Lung (tissue), 12 donors: Measurements from ENCODE around the gene MARS1. TPM values are rescaled to one million over a fixed set of nuclear protein-coding genes. Genes with fewer than 3 reads are reported as not detected.

Experiments
- ATAC-seq: fragments of 200-7000 bp; cut with Tn5 transposase; one replicate; pipeline ENCODE4 v1.9.1; 2020; ENCODE audit warnings: moderate number of reproducible peaks; ENCODE audit not compliant: insufficient read depth, low FRiP score
- DNase-seq, 3 donors: peaks; one replicate each; pipeline ENCODE4 v3.0.0-alpha.2; 2013 to 2017
- H3K27ac ChIP-seq, 2 donors: one replicate each; pipeline ENCODE4 v1.5.1; 2013; ENCODE audit warnings: mild to moderate bottlenecking in 2 of 2, moderate library complexity in 2 of 2, control low read depth in 1 of 2, inconsistent platforms in 1 of 2, low read depth in 1 of 2, low read length in 1 of 2
- H3K27me3 ChIP-seq, 3 donors: one replicate each; pipeline ENCODE4 v1.5.1; 2013; ENCODE audit warnings: low read length in 2 of 3; ENCODE audit not compliant: control insufficient read depth in 3 of 3, insufficient read depth in 3 of 3
- H3K36me3 ChIP-seq, 4 donors: one replicate each; pipeline ENCODE4 v1.5.1; 2013; ENCODE audit warnings: low read length in 4 of 4, mild to moderate bottlenecking in 1 of 4, moderate library complexity in 1 of 4; ENCODE audit not compliant: control insufficient read depth in 4 of 4, insufficient read depth in 4 of 4
- H3K4me1 ChIP-seq, 5 donors: one replicate each; pipeline ENCODE4 v1.5.1; 2013; ENCODE audit warnings: low read length in 5 of 5, mild to moderate bottlenecking in 2 of 5, moderate library complexity in 1 of 5; ENCODE audit not compliant: control insufficient read depth in 5 of 5, insufficient read depth in 5 of 5
- H3K4me3 ChIP-seq: one replicate; pipeline ENCODE4 v1.5.1; 2013; ENCODE audit warnings: mild to moderate bottlenecking, control low read depth, moderate library complexity
- H3K9ac ChIP-seq, 2 donors: one replicate each; pipeline ENCODE4 v1.5.1; 2013; ENCODE audit warnings: low read length in 2 of 2, control low read depth in 1 of 2; ENCODE audit not compliant: insufficient read depth in 1 of 2
- H3K9me3 ChIP-seq, 4 donors: one replicate each; pipeline ENCODE4 v1.5.1; 2013; ENCODE audit warnings: low read length in 3 of 4, mild to moderate bottlenecking in 1 of 4, moderate library complexity in 1 of 4; ENCODE audit not compliant: control insufficient read depth in 4 of 4, insufficient read depth in 3 of 4
- CTCF ChIP-seq: IDR thresholded peaks from 2 replicates; pipeline ENCODE4 v1.5.1; 2012; ENCODE audit warnings: mild to moderate bottlenecking; ENCODE audit errors: control extremely low read depth, extremely low read depth
- WGBS, 2 donors: extraction: QIAGEN DNeasy Blood & Tissue Kit; methylation state at CpG; one replicate each; pipeline ENCODE4 v1.1.7; 2013; 5-methylcytosine and 5-hydroxymethylcytosine counted together
- polyA plus RNA-seq, 2 donors: library from polyadenylated mRNA; stranded (reverse); fragments of 200-250 nt; gene quantifications; one replicate each; pipeline ENCODE4 v1.2.1, GENCODE V29; 2013
- total RNA-seq, 2 donors: library from RNA; depleted of rRNA in 1 of 2; stranded (reverse); fragments of >200 nt in 1 of 2; gene quantifications; one replicate each; pipeline ENCODE4 v1.2.1, GENCODE V29; 2014 to 2021
- donor health status: control.
- donor health status: control.
- donor health status: Bipolar disorder and iron deficiency.
- donor health status: healthy.
- donor health status: DM: yes; HTN: yes; CAD: no.

Gene MARS1
- total and polyA plus RNA-seq, 4 donors, result 55.9 to 213 (median 125) TPM

DNA sequence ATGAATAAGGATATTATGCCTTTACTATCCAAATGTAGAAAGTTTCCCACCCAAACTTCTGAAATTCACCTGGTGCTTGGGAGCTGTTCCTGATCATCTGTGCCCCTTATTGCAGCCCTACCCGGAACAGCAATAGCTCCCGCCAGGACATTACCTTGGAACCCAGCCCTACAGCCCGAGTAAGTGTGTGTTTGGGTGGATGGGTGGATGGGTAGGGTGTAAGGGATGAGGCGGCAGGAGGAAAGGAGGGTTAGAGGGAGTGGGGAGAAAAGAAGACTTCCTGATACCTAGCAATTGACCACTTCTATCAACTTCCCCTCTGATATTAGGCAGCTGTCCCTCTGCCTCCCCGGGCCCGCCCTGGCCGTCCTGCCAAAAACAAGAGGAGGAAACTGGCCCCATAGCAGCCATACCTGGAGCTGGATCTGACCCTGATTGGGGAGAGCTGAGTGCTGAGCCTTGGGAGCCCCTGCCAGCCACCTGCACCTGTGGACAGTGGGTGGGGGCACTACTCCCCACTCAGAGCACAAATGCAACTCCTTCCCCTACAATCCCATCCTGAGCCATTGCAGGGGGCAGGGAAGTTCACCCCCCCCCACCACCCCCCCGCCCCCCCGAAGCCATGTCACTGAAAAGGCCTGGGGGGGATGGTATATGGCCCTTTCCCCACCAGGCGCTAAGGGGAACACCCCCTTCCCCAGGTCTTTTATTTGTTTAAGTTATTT lies 41.1 kb downstream of the MARS1 start:
- peaks cover 0 to 10% (median 6%) of the 10 kb centered on the region in 5 donors for H3K4me1 ChIP-seq
- H3K9ac ChIP-seq, result no peak overlapping the region
- H3K27ac ChIP-seq, result no peak overlapping the region
- no peak for DNase-seq
- no peak for TF ChIP-seq CTCF
- ATAC-seq, result no peak
- no peaks in the 10 kb centered on the region for H3K9me3 ChIP-seq
- no peaks in the 10 kb centered on the region for H3K27me3 ChIP-seq
- peaks cover 40 to 78% (median 48%) of the 10 kb centered on the region in 4 donors for H3K36me3 ChIP-seq
- H3K4me3 ChIP-seq, result no peak overlapping the region
- 79 to 83% methylated on average over 10 of the region's 10 CpGs for WGBS, 2 donors

DNA sequence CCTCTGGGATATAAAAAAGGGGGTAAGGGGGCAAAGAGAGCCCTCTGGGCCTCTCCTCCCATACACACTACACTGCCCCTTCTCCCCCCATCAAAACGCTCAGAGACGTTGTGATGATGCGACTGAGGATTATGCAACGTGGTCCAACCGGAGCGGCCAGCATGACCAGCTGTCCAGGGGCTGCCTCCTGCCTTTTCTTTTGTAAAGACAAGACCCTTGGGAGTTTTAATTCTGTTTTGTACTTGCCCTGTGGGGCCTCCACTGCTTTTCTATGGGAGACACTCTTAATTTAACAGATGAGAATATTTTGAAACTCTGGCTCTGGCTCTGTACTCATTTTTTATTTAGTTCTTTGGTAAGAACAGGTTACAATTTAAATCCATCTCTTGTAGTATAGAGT lies 42.0 kb downstream of the MARS1 start:
- H3K9ac ChIP-seq, result no peak overlapping the region
- H3K4me3 ChIP-seq, result no peak overlapping the region
- H3K9me3 ChIP-seq, result no peaks in the 10 kb centered on the region
- WGBS, 2 donors, result 56 to 68% methylated on average over 6 of the region's 6 CpGs
- no peak for ATAC-seq
- no peak overlapping the region for H3K27ac ChIP-seq
- peaks cover 45 to 78% (median 52%) of the 10 kb centered on the region in 4 donors for H3K36me3 ChIP-seq
- H3K4me1 ChIP-seq, result peaks cover 0 to 2% (median 0%) of the 10 kb centered on the region in 5 donors
- H3K27me3 ChIP-seq, result no peaks in the 10 kb centered on the region
- TF ChIP-seq CTCF, result no peak
- no peak for DNase-seq

- no peak for TF ChIP-seq CTCF
- Histone ChIP-seq H3K27me3 (no peaks in the 10 kb centered on the region), H3K27ac (no peak overlapping the region), H3K9ac (no peak overlapping the region), H3K4me3 (no peak overlapping the region), H3K36me3 (peaks cover 42 to 77% (median 54%) of the 10 kb centered on the region in 4 donors), H3K4me1 (no peaks in the 10 kb centered on the region), H3K9me3 (no peaks in the 10 kb centered on the region)
- WGBS, 2 donors, result 89 to 94% methylated on average over 5 of the region's 5 CpGs
- no peak for DNase-seq
- no peak for ATAC-seq
Observed at GRCh38 chr12:57530396-57531142, 42.7 kb downstream of the MARS1 start.
